Neural crest cell (in vitro differentiated cells): Measurements from ENCODE around the gene SLC25A46. TPM values are rescaled to one million over a fixed set of nuclear protein-coding genes. Genes with fewer than 3 reads are reported as not detected.
"Not testable (repeated sequence)": the region's sequence is repeated elsewhere in the genome, so short reads cannot be mapped to it uniquely, and the experiment has no call there.

Experiments used
- DNase-seq: peaks from one replicate; pipeline ENCODE4 v3.0.0; 2021; ENCODE audit warnings: low read depth, mixed read lengths, low spot score
- H3K27ac Mint-ChIP-seq: one replicate; pipeline ENCODE4 v1.8.0; 2021; ENCODE audit warnings: mild to moderate bottlenecking, mixed read lengths; ENCODE audit not compliant: unreplicated experiment
- H3K27me3 Mint-ChIP-seq: 2 replicates; pipeline ENCODE4 v1.8.0; 2021; ENCODE audit warnings: low read depth, mild to moderate bottlenecking, mixed read lengths
- H3K36me3 Mint-ChIP-seq: 2 replicates; pipeline ENCODE4 v1.8.0; 2021; ENCODE audit warnings: low read depth, mild to moderate bottlenecking, mixed read lengths
- H3K4me1 Mint-ChIP-seq: 2 replicates; pipeline ENCODE4 v1.8.0; 2021; ENCODE audit warnings: mixed read lengths
- H3K4me3 Mint-ChIP-seq: one replicate; pipeline ENCODE4 v1.8.0; 2021; ENCODE audit warnings: mild to moderate bottlenecking, mixed read lengths
- H3K9me3 Mint-ChIP-seq: 2 replicates; pipeline ENCODE4 v1.8.0; 2021; ENCODE audit warnings: mixed read lengths
- total RNA-seq: library from RNA; stranded (reverse); gene quantifications from 2 replicates; pipeline ENCODE4 v1.2.1, GENCODE V29; 2021
- TF ChIP-seq, protein P1 (sequence below): fragments of 200-600 bp; sonication (generic); conservative IDR thresholded peaks from 2 replicates; pipeline ENCODE4 v1.5.0; 2021; ENCODE audit warnings: antibody characterized with exemption, mild to moderate bottlenecking

SLC25A46 gene
- total RNA-seq, 1 donor from 2014 or later: 34.2 TPM

DNA sequence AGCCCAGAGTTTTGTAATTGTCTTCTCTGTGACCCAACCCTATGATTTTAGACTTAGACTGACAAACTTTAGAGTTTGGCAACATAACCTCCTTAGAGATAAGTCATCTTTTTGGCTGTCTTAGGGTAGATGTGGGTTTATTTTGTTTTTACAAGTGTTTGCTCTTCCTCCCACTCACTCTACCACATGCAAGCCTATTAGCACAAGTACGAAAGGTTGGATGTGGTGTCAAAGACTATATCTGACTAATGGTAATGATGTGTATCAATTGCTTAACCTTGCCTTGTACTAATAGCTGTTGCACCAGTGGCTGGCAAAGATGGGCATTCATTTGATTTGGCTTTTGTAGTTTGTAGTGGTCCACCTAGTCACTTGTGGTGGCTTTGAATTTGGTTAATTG is 46.5 kb downstream of the SLC25A46 start:
- no peak overlapping the region for H3K4me3 Mint-ChIP-seq
- no peaks in the 10 kb centered on the region for H3K9me3 Mint-ChIP-seq
- DNase-seq: no peak
- no peaks in the 10 kb centered on the region for H3K4me1 Mint-ChIP-seq
- H3K36me3 Mint-ChIP-seq: no peaks in the 10 kb centered on the region
- no peak overlapping the region for H3K27ac Mint-ChIP-seq
- peaks cover 8% of the 10 kb centered on the region for H3K27me3 Mint-ChIP-seq
- TF ChIP-seq, protein P1, sequence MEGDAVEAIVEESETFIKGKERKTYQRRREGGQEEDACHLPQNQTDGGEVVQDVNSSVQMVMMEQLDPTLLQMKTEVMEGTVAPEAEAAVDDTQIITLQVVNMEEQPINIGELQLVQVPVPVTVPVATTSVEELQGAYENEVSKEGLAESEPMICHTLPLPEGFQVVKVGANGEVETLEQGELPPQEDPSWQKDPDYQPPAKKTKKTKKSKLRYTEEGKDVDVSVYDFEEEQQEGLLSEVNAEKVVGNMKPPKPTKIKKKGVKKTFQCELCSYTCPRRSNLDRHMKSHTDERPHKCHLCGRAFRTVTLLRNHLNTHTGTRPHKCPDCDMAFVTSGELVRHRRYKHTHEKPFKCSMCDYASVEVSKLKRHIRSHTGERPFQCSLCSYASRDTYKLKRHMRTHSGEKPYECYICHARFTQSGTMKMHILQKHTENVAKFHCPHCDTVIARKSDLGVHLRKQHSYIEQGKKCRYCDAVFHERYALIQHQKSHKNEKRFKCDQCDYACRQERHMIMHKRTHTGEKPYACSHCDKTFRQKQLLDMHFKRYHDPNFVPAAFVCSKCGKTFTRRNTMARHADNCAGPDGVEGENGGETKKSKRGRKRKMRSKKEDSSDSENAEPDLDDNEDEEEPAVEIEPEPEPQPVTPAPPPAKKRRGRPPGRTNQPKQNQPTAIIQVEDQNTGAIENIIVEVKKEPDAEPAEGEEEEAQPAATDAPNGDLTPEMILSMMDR: no peak

DNA sequence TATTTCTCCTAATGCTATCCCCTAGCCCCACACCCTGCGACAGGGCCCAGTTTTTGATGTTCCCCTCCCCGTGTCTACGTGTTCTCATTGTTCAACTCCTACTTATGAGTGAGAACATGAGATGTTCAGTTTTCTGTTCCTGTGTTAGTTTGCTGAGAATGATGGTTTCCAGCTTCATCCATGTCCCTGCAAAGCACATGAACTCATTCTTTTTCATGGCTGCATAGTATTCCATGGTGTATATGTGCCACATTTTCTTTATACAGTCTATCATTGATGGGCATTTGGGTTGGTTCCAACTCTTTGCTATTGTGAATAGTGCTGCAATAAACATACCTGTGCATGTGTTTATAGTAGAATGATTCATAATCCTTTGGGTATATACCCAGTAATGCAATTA is 49.2 kb downstream of the SLC25A46 start:
- not testable (repeated sequence) for H3K9me3 Mint-ChIP-seq, H3K36me3 Mint-ChIP-seq

DNA sequence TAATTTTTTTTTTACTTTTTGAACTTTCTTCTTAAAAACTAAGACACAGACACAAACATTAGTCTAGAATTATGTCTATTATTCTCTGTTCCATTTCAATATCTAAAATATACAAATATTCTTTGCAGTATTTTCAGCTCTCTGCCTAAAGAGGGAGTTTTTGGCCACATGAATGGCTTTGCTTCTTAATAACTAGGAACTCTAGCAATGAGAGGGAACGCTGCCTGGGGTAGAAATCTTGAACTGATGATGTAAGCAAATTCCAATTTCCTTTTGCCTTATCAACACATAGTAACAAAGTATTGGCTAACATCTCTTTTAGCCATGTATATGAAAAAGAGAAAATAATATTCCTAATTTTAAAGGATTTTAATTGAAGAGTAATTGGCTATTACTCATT is 51.9 kb downstream of the SLC25A46 start:
- H3K27ac Mint-ChIP-seq: no peak overlapping the region
- H3K9me3 Mint-ChIP-seq: no peaks in the 10 kb centered on the region
- DNase-seq: no peak
- no peaks in the 10 kb centered on the region for H3K4me1 Mint-ChIP-seq
- peaks cover 8% of the 10 kb centered on the region for H3K27me3 Mint-ChIP-seq
- TF ChIP-seq, protein P1: no peak
- H3K36me3 Mint-ChIP-seq: no peaks in the 10 kb centered on the region
- no peak overlapping the region for H3K4me3 Mint-ChIP-seq

More for the DNA sequence above, 49.2 kb downstream of the SLC25A46 start:
- DNase-seq, H3K4me3 Mint-ChIP-seq, H3K4me1 Mint-ChIP-seq, H3K27me3 Mint-ChIP-seq, H3K27ac Mint-ChIP-seq: not testable (repeated sequence)

DNA sequence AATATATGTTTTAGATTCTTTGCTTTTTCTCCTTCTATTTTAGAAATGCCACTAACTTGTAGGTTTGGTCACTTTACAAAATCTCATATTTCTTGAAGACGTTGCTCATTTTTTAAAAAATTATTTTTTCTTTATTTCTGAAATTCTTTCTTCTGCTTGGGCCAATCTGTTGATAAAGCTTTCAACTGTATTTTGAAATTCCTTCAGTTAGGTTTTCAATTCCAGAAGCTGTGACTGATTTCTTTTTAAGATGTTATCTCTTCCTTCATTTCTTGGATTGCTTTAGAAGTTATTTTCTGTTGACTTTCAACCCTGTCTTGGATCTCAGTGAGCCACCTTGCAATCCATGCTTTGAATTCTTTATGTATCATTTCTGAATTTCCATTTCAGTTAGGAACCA is 64.2 kb downstream of the SLC25A46 start:
- TF ChIP-seq, protein P1: no peak
- no peaks in the 10 kb centered on the region for H3K4me1 Mint-ChIP-seq
- H3K4me3 Mint-ChIP-seq: no peak overlapping the region
- DNase-seq: no peak
- H3K9me3 Mint-ChIP-seq: peaks cover 19% of the 10 kb centered on the region
- H3K27ac Mint-ChIP-seq: no peak overlapping the region
- peaks cover 7% of the 10 kb centered on the region for H3K27me3 Mint-ChIP-seq
- no peaks in the 10 kb centered on the region for H3K36me3 Mint-ChIP-seq

DNA sequence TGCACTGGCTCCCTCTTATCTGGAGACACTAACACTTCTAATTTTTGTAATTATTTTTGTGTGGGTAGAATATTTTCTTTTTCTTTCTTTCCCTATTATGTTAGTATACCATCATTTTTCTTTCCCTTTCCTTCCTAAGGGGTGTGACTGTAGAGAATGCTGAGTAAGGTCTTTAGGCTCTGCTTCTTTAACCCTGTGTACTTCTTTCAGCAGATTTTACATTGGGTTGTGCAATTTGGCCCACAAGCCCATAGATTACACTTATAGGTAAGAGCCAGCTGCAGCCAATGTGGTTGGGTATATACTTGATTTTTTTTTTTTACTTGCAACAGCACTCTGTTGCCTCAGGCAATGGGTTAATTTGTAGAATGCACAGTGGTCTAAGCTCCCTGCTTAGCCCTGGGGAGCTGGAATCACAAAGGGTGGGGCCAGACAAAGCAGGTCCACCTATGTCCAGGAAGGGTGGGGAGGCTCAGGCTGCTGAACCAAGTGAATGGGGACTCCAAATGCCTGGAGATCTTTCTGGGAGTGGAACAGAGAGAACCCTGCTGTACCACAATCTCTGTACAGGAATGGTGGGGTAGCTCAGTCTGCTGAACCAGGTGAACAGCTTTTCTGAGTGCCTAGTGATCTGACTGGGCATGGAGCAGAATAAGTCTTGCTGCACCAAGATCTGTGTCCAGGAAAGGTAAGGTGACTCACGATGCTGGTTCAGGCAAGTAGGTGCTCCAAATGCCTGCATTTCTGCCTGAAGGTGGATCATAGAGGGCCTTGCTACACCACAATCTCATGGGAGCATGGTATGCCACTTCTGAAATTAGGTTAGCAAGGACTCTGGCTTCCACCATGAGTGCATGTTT is 64.9 kb downstream of the SLC25A46 start:
- Mint-ChIP-seq H3K9me3 (peaks cover 19% of the 10 kb centered on the region), H3K4me1 (no peaks in the 10 kb centered on the region), H3K27ac (no peak overlapping the region), H3K36me3 (no peaks in the 10 kb centered on the region), H3K27me3 (peaks cover 7% of the 10 kb centered on the region), H3K4me3 (no peak overlapping the region)
- no peak for DNase-seq
- TF ChIP-seq, protein P1: no peak

DNA sequence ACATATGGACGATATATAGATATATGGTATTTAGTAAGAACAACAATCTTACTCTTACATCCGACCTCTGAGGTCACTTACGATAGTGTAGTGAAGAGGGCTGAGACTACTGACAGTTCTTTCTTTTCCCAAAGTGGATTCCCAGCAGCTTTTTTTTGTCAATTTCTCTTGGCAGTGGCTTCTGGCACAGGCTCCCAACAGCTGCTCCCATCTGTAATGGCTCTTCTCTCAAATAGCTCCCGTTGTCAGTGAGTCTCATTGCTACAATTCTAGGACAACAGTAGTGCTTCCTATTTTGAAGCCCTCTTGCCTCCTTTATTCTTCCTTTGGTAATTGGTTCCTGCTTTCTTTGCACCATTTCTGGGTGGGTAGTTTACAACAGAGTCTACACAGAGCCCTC is 68.4 kb downstream of the SLC25A46 start:
- TF ChIP-seq, protein P1: no peak
- Mint-ChIP-seq H3K27ac (no peak overlapping the region), H3K4me3 (no peak overlapping the region), H3K27me3 (peaks cover 13% of the 10 kb centered on the region), H3K36me3 (no peaks in the 10 kb centered on the region), H3K4me1 (no peaks in the 10 kb centered on the region), H3K9me3 (peaks cover 7% of the 10 kb centered on the region)
- no peak for DNase-seq
